Parietal lobe (tissue), 2 donors: ENCODE data around the gene PNPLA6. TPM values are rescaled to one million over a fixed set of nuclear protein-coding genes. Genes with fewer than 3 reads are reported as not detected.

Source experiments
- small RNA-seq: library from RNA; depleted of rRNA; stranded (forward); fragments of <200 nt; gene quantifications from one replicate; pipeline ENCODE3, GENCODE V24; 2014; ENCODE audit warnings: low replicate concordance
- total RNA-seq: library from RNA; depleted of rRNA; stranded (reverse); fragments of >200 nt; gene quantifications from one replicate; pipeline ENCODE4 v1.2.3, GENCODE V29; 2014

PNPLA6 gene
- 57.9 TPM for total RNA-seq

DNA sequence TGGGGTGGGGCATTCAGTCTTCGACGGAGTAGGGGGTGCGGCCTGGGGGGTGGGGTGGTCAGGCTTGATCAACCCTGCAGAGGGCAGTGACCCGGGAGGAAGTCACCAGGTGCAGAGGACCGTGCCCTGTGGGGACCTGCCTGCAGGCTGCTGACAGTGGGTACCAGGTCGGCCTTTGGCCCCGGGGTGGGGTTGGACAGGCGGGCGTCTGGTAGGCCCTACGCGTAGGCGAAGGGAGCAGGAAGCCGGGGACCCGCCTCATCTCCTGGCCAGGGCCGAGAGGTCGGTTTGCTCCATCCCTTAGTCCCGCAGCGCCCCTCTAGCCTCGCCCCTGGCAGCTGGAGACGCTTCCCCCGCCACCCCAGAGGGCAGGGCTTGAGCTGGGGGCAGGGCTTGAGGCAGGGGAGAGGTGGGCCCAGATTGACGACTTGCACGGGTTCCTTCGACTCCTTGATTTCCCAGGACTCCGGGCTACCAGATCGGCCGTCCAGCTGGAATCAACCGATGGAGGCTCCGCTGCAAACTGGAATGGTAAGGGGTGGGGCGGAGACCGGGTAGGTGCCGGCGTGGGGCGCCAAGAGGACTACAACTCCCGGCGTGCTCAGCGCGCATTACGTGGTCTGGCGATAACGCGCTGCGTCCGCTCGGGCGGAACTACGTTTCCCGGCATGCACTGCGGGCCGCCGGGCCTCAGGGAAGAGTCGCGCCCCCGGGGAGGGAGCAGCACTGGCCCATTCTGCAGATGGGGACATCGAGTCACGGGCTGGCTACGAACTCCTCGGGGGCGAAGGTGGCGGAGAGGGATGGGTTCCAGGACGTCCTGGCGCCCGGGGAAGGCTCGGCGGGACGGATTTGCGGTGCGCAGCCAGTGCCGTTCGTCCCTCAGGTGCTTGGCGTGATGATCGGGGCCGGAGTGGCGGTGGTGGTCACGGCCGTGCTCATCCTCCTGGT lies at the start of gene PNPLA6:
PNPLA6 (plus strand) TSS at position 671 of the 951 bp plus-strand sequence; CDS start at position 743, 72 bp downstream.

DNA sequence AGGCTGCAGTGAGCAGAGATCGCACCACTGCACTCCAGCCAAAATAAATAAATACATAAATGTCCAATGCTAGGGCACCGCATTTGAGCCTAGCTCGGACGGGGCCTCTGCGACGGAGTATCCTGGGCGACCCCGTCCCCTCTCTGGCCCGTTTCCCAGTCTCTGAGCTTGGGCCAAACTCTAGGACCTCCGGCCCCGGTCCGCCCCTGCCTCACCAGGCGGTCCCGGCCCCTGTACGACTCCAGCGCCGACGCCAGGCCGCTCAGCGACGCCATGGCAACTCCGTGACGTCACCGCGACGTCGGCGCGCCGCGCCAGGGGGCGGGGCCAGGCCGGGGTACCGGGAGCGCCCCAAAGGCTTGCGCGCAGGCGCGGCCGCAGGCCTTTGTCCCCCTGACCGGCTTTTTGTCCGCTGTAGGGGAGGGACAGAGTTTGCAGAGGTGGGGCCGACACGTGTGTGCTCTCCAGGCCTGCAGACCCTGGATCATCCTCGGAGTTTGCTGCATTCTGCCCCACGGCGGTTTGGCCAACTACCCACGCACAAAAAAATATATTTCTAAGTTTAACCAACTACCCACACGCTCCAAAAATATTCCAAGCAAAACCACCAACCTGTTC lies 46.7 kb upstream of the PNPLA6 start, which contains the start of gene PEX11G:
PEX11G (minus strand) TSS at position 300 of the 618 bp plus-strand sequence; CDS start at position 275, 25 bp downstream.

DNA sequence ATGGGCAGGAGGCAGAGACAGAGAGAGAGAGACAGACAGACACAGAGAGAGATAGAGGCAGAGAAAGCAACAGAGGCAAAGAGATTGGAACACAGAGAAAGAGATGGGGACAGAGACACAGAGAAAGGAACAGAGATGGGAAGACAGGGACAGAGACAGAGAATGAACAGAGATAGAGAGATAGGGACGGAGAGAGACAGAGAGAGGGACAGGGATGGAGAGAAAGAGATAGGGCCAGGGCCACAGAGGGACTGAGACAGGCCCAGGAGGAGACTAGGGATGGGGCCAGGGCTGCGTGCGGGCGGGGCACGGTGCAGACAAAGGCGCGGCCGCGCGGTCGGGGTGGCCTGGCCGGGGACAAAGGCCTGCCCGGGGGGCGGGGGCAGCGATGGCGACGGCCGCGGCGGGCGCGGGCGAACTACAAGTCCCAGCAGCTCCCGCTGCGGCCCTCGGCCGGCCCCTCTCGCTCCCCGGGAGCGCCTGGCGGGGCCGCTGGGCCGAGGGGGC lies 19.8 kb upstream of the PNPLA6 start, which contains the start of gene ZNF358:
ZNF358 (plus strand) TSS at position 459 of the 507 bp plus-strand sequence. CDS start 3,140 bp downstream, outside the sequence.

DNA sequence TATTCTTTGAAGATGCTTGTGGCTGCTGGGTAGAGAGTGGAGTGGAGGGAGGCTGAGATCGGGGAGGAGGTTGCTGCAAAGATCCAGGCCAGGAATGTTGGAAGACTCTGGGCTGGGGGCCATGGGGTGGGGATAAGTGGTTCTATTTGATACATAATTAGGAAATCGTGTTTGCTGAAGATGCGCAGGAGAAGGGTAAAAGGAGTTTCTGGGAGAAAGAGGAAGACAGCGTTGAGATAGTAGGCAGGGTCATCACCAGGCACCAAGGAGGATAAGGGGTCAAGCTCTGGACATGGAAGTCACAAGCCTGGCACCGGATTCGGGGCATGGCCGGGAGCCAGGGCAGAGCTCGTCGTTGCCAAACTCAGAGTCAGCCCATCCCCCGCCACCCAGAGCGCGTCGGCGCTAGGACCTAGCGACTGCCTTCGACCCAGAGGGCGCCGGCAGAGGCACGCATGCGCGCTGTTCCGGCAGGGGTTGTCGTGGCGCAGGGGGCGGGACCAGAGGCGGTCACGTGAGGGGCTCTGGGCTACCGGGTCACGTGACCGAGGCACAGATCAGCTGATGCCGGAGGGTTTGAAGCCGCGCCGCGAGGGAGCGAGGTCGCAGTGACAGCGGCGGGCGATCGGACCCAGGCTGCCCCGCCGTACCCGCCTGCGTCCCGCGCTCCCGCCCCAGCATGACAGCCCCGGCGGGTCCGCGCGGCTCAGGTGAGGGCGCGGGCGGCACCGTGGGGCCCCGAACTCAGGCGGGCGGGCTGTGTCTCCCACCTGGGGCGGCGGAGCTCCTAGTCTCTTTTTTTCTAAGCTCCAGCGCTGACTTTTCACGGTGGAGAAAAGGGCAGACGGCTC lies 13.2 kb upstream of the PNPLA6 start, which contains the start of gene MCOLN1:
MCOLN1 (plus strand) TSS at position 553 of the 851 bp plus-strand sequence; CDS start at position 680, 127 bp downstream.

DNA sequence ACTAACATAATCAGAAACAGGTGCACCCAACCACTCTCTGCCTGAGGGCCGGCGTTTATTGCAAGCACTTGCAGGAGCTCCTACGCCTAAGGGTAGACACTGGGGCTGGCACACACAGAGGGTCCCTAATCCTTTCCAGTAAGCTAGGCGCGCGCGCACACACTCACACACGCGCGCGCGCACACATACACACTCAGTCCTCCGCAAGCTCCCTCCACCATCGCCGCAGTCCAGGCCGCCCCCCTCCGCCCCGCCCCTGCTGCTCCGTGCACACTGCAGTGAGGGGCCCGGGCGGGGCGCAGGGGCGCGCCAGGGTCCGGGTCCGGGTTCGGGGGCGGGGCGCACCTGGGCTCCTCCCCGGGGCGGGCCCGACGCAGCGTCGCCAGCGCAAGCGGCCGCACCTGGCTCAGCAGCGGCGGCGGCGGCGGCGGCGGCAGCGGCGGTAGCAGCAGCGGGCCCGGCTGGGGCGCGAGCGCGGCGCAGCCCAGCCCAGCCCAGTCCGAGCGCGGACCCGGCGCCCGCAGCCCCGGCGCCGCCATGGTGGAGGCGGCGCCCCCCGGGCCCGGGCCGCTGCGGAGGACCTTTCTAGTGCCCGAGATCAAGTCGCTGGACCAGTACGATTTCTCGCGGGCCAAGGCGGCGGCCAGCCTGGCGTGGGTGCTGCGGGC lies 60.1 kb downstream of the PNPLA6 start, which contains the start of gene CAMSAP3:
CAMSAP3 (plus strand) TSS at position 398 of the 668 bp plus-strand sequence; CDS start at position 538, 140 bp downstream.

Small RNA genes within 50 kb of the gene (small RNA-seq; reads per million reads assigned to genes)
- gene AC008878.2 = not detected

Other genes starting within 250 kb of the PNPLA6 start
- 136 TPM for gene INSR, start 241.3 kb upstream of the PNPLA6 start, total RNA-seq
- 31.0 TPM for gene ARHGEF18, start 186.8 kb upstream of the PNPLA6 start, total RNA-seq
- 0.94 TPM for gene PEX11G, start 46.7 kb upstream of the PNPLA6 start, total RNA-seq
- 14.7 TPM for gene ZNF358, start 19.6 kb upstream of the PNPLA6 start, total RNA-seq
- gene MCOLN1, start 13.1 kb upstream of the PNPLA6 start, total RNA-seq = 13.1 TPM
- 28.2 TPM for gene CAMSAP3, start 60.1 kb downstream of the PNPLA6 start, total RNA-seq
- 32.9 TPM for gene XAB2, start 93.8 kb downstream of the PNPLA6 start, total RNA-seq
- gene PET100, start 94.1 kb downstream of the PNPLA6 start, total RNA-seq = 23.2 TPM
- not detected for gene PCP2, start 98.0 kb downstream of the PNPLA6 start, total RNA-seq
- 3.4 TPM for gene STXBP2, start 101.4 kb downstream of the PNPLA6 start, total RNA-seq
- gene RETN, start 133.3 kb downstream of the PNPLA6 start, total RNA-seq = not detected
- gene MCEMP1, start 141.4 kb downstream of the PNPLA6 start, total RNA-seq = not detected
- 13.1 TPM for gene TRAPPC5, start 145.1 kb downstream of the PNPLA6 start, total RNA-seq
- gene FCER2, start 166.4 kb downstream of the PNPLA6 start, total RNA-seq = not detected
- gene CLEC4G, start 196.4 kb downstream of the PNPLA6 start, total RNA-seq = not detected
- not detected for gene CD209, start 211.8 kb downstream of the PNPLA6 start, total RNA-seq
- not detected for gene CLEC4M, start 227.5 kb downstream of the PNPLA6 start, total RNA-seq